CD14-positive monocyte (primary cell): ENCODE data around the gene TNNI3K. TPM values are rescaled to one million over a fixed set of nuclear protein-coding genes. Genes with fewer than 3 reads are reported as not detected.

Experiments used
- DNase-seq, 3 donors: peaks; one replicate each; pipeline ENCODE4 v3.0.0-alpha.2; 2011 to 2022
- H2AFZ ChIP-seq: 2 replicates; pipeline ENCODE4 v1.6.0; 2012; ENCODE audit warnings: mild to moderate bottlenecking, low read depth, low read length, inconsistent platforms; ENCODE audit not compliant: insufficient read depth, poor library complexity, severe bottlenecking
- H3K27ac ChIP-seq, 2 donors: 1 replicate in 1 of 2; 2 replicates in 1 of 2; pipeline ENCODE4 v1.5.1; 2012 to 2013; ENCODE audit warnings: low read length in 2 of 2, control low read depth in 1 of 2, inconsistent platforms in 1 of 2, low read depth in 1 of 2, mild to moderate bottlenecking in 1 of 2
- H3K27me3 ChIP-seq, 2 donors: one replicate each; pipeline versions ENCODE4 v1.6.0 to v1.6.1; 2011 to 2013; ENCODE audit warnings: low read length in 2 of 2; ENCODE audit not compliant: control insufficient read depth in 2 of 2, insufficient read depth in 2 of 2
- H3K36me3 ChIP-seq, 2 donors: replicated peaks in 1 of 2; 1 replicate in 1 of 2; 2 replicates in 1 of 2; pipeline versions ENCODE4 v1.5.1 to v1.6.1; 2012 to 2013; ENCODE audit warnings: low read length in 2 of 2, control low read depth in 1 of 2, inconsistent platforms in 1 of 2, mild to moderate bottlenecking in 1 of 2; ENCODE audit not compliant: insufficient read depth in 2 of 2, control insufficient read depth in 1 of 2
- H3K4me1 ChIP-seq, 2 donors: 1 replicate in 1 of 2; 2 replicates in 1 of 2; pipeline versions ENCODE4 v1.5.1 to v1.6.1; 2012 to 2013; ENCODE audit warnings: low read length in 2 of 2, control low read depth in 1 of 2, inconsistent platforms in 1 of 2, mild to moderate bottlenecking in 1 of 2, moderate library complexity in 1 of 2; ENCODE audit not compliant: insufficient read depth in 2 of 2, control insufficient read depth in 1 of 2
- H3K4me2 ChIP-seq: replicated peaks from 2 replicates; pipeline ENCODE3; 2012; ENCODE audit warnings: low read length, moderate library complexity, mild to moderate bottlenecking; ENCODE audit not compliant: poor library complexity, severe bottlenecking; ENCODE audit errors: extremely low read depth
- H3K4me3 ChIP-seq, 3 experiments: fragments of 200-600 bp in 1 of 3; sonication (generic) in 1 of 3; replicated peaks in 1 of 3; 1 replicate in 2 of 3; 2 replicates in 1 of 3; pipeline ENCODE4 v1.5.1; 2011 to 2013; ENCODE audit warnings: low read length in 3 of 3, mild to moderate bottlenecking in 3 of 3, control low read depth in 2 of 3, low read depth in 2 of 3, inconsistent platforms in 1 of 3, moderate library complexity in 1 of 3
- H3K79me2 ChIP-seq: 2 replicates; pipeline ENCODE4 v1.6.0; 2012; ENCODE audit warnings: mild to moderate bottlenecking, control low read depth, inconsistent platforms, low read length, moderate library complexity; ENCODE audit not compliant: insufficient read depth
- H3K9ac ChIP-seq: 2 replicates; pipeline ENCODE4 v1.6.0; 2017; ENCODE audit warnings: low read length, mild to moderate bottlenecking; ENCODE audit not compliant: insufficient read depth, poor library complexity, severe bottlenecking
- H3K9me3 ChIP-seq, 2 donors: replicated peaks in 1 of 2; 1 replicate in 1 of 2; 2 replicates in 1 of 2; pipeline versions ENCODE4 v1.5.1 to v1.6.1; 2012 to 2013; ENCODE audit warnings: low read length in 2 of 2, control low read depth in 1 of 2; ENCODE audit not compliant: control insufficient read depth in 1 of 2, insufficient read depth in 1 of 2
- H4K20me1 ChIP-seq: 2 replicates; pipeline ENCODE4 v1.6.0; 2012; ENCODE audit warnings: mild to moderate bottlenecking, low read length, control low read depth, moderate library complexity; ENCODE audit not compliant: insufficient read depth
- H3K27ac Mint-ChIP-seq, 7 donors: one replicate each; pipeline ENCODE4 v1.8.0; 2020; ENCODE audit warnings: mild to moderate bottlenecking in 7 of 7, mixed read lengths in 7 of 7, moderate library complexity in 6 of 7, inconsistent platforms in 2 of 7
- H3K27me3 Mint-ChIP-seq, 3 donors: one replicate each; pipeline ENCODE4 v1.8.0; 2021 to 2022; ENCODE audit warnings: low read depth in 3 of 3, mild to moderate bottlenecking in 3 of 3, mixed read lengths in 3 of 3, moderate library complexity in 3 of 3, inconsistent platforms in 1 of 3
- H3K36me3 Mint-ChIP-seq, 2 donors: one replicate each; pipeline ENCODE4 v1.8.0; 2020; ENCODE audit warnings: mixed read lengths in 2 of 2, inconsistent platforms in 1 of 2, mild to moderate bottlenecking in 1 of 2
- H3K4me1 Mint-ChIP-seq: one replicate; pipeline ENCODE4 v1.8.0; 2020; ENCODE audit warnings: mild to moderate bottlenecking, mixed read lengths
- H3K4me3 Mint-ChIP-seq, 2 donors: one replicate each; pipeline ENCODE4 v1.8.0; 2020; ENCODE audit warnings: mild to moderate bottlenecking in 2 of 2, mixed read lengths in 2 of 2, moderate library complexity in 1 of 2
- H3K9me3 Mint-ChIP-seq, 7 donors: one replicate each; pipeline ENCODE4 v1.8.0; 2020 to 2022; ENCODE audit warnings: mixed read lengths in 7 of 7, mild to moderate bottlenecking in 6 of 7, moderate library complexity in 6 of 7, inconsistent platforms in 2 of 7
- WGBS: methylation state at CpG from one replicate; pipeline ENCODE4 v1.1.5; 2013; ENCODE audit warnings: missing lambda C conversion rate; ENCODE audit not compliant: insufficient coverage; 5-methylcytosine and 5-hydroxymethylcytosine counted together
- intact Hi-C, 2 donors: fragments of 100-400 bp; cut with micrococcal nuclease; formaldehyde crosslinking; loops; one replicate each; pipeline versions ENCODE4 v1.15.0 to v1.15.1; 2023
- polyA plus RNA-seq, 3 donors: library from polyadenylated mRNA; depleted of rRNA in 1 of 3; unstranded in 2 of 3; stranded (reverse) in 1 of 3; fragments of 300-500 nt in 2 of 3; fragments of >200 nt in 1 of 3; fragmentation: Illumina TruSeq in 2 of 3; gene quantifications; 1 replicate in 2 of 3; 2 replicates in 1 of 3; pipeline ENCODE4 v1.2.3, GENCODE V29; 2012 to 2021
- TF ChIP-seq, protein P1 (sequence below): fragments of 200-600 bp; IDR thresholded peaks from one replicate; pipeline ENCODE4 v1.8.0; 2022; ENCODE audit warnings: antibody characterized with exemption, mild to moderate bottlenecking

Gene TNNI3K
- polyA plus RNA-seq, 3 donors = 0.51 TPM; not detected in 2

DNA sequence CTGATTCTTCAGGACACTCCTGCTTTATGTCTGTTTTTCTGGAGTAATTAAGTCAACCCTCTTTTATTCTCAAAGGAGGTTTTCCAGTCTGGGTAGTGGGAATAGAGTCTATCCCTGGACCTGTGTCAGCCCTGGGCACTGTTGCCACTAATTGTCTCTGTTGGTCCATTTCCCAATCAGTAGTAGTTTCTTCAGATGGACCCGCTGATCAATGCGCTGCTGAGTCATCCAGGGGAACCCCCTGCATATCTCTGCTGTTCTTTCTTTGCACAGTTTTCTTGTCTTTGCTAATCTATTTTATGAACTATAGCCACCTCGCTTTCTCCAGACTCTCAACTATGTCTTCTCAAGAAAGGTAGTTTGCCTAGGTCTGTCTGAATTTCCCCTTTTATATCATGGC, 82.5 kb downstream of the TNNI3K start:
- H3K4me1 ChIP-seq = no peaks in the 10 kb centered on the region
- H3K27me3 ChIP-seq = no peaks in the 10 kb centered on the region
- no peak overlapping the region for H3K4me2 ChIP-seq
- H3K27ac ChIP-seq = no peak overlapping the region
- H3K9me3 Mint-ChIP-seq = peaks cover 2 to 10% (median 7%) of the 10 kb centered on the region in 7 donors
- TF ChIP-seq, protein P1, sequence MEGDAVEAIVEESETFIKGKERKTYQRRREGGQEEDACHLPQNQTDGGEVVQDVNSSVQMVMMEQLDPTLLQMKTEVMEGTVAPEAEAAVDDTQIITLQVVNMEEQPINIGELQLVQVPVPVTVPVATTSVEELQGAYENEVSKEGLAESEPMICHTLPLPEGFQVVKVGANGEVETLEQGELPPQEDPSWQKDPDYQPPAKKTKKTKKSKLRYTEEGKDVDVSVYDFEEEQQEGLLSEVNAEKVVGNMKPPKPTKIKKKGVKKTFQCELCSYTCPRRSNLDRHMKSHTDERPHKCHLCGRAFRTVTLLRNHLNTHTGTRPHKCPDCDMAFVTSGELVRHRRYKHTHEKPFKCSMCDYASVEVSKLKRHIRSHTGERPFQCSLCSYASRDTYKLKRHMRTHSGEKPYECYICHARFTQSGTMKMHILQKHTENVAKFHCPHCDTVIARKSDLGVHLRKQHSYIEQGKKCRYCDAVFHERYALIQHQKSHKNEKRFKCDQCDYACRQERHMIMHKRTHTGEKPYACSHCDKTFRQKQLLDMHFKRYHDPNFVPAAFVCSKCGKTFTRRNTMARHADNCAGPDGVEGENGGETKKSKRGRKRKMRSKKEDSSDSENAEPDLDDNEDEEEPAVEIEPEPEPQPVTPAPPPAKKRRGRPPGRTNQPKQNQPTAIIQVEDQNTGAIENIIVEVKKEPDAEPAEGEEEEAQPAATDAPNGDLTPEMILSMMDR = no peak
- WGBS = 79% methylated on average over 2 of the region's 3 CpGs
- intact Hi-C loops = no loop called here
- H3K9ac ChIP-seq = no peak overlapping the region
- H3K27me3 Mint-ChIP-seq = no peaks in the 10 kb centered on the region
- H3K36me3 ChIP-seq = no peaks in the 10 kb centered on the region
- H3K9me3 ChIP-seq = peaks cover 0 to 6% of the 10 kb centered on the region in 2 donors
- H4K20me1 ChIP-seq = no peaks in the 10 kb centered on the region
- H3K27ac Mint-ChIP-seq = no peak overlapping the region
- no peaks in the 10 kb centered on the region for H3K36me3 Mint-ChIP-seq
- no peaks in the 10 kb centered on the region for H3K79me2 ChIP-seq
- H3K4me3 Mint-ChIP-seq = no peak overlapping the region
- no peaks in the 10 kb centered on the region for H3K4me1 Mint-ChIP-seq
- no peak for DNase-seq
- no peak overlapping the region for H3K4me3 ChIP-seq
- no peak overlapping the region for H2AFZ ChIP-seq

DNA sequence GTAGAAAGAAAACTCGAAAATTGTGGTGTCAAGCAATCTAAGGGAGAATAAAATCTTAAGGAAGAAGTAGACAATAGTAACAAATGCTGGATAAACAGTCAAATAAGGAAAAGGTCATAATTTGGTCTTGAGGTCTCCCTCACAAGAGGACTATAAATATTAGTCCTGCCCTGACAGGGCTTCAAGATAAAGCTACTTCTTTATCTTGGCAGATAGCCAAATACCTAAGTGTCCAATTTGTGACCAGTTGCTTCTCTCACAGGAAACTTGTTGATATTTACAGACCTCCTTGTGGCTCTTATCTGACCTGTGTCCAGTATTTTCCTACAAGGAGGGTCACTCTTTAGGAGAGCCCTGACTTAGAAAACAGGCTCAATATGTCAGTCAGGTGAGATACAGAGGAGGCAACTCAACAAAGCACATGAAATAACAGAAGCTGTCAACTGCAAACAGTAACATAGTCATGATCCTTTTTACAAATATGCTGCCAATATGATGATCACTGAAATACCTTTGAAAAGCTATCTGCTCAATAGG, 88.8 kb downstream of the TNNI3K start:
- no peaks in the 10 kb centered on the region for H4K20me1 ChIP-seq
- H3K27me3 ChIP-seq = no peaks in the 10 kb centered on the region
- no peaks in the 10 kb centered on the region for H3K9me3 ChIP-seq
- no peaks in the 10 kb centered on the region for H3K36me3 ChIP-seq
- H3K79me2 ChIP-seq = no peaks in the 10 kb centered on the region
- no peak overlapping the region for H3K27ac Mint-ChIP-seq
- no peaks in the 10 kb centered on the region for H3K27me3 Mint-ChIP-seq
- no peak overlapping the region for H2AFZ ChIP-seq
- H3K9me3 Mint-ChIP-seq = peaks cover 0 to 5% (median 0%) of the 10 kb centered on the region in 7 donors
- intact Hi-C loops = no loop called here
- no peak for DNase-seq
- H3K4me3 Mint-ChIP-seq = no peak overlapping the region
- no peaks in the 10 kb centered on the region for H3K4me1 Mint-ChIP-seq
- TF ChIP-seq, protein P1 = no peak
- no peaks in the 10 kb centered on the region for H3K4me1 ChIP-seq
- H3K36me3 Mint-ChIP-seq = no peaks in the 10 kb centered on the region
- no peak overlapping the region for H3K9ac ChIP-seq
- no CpG with 5 or more reads among the region's 1 CpG for WGBS
- no peak overlapping the region for H3K4me3 ChIP-seq
- H3K27ac ChIP-seq = no peak overlapping the region
- no peak overlapping the region for H3K4me2 ChIP-seq
